ENCODE data around the gene PLEKHA1. TPM values are rescaled to one million over a fixed set of nuclear protein-coding genes. Genes with fewer than 3 reads are reported as not detected.

PLEKHA1 gene
- total RNA-seq, 1 donor from 2014 or later, result 40.2 TPM

DNA sequence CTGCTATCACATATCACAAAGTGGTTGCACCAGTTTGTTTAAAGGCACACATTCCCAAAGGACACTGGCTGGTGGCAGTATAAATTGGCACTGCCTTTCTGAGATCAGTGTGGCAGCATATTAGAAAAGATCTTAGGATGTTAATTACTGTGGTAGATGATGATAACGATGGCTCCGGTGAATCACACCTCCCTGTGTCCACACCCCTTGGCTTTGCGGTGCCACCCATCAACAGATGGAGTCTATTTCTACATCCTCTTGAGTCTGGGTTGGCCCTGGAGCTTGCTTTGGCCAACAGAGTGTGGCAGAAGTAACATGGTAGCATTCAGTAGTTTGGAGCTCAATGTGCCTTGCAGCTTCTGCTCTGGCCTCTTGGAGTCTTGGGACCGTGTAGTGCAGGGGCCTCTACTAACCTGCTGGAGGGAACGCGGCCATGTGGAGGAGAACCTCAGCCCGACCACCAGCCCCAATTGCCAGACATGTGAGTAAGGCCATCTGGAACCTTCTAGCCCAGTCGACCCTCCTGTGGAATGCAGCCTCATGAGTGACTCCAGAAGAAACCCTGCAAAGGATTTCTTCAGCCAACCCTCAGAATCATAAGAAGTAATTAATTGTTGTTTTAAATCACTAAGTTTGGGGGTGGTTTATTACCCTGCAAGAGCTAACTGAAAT is 27.2 kb upstream of the PLEKHA1 start:
- no peak for DNase-seq

DNA sequence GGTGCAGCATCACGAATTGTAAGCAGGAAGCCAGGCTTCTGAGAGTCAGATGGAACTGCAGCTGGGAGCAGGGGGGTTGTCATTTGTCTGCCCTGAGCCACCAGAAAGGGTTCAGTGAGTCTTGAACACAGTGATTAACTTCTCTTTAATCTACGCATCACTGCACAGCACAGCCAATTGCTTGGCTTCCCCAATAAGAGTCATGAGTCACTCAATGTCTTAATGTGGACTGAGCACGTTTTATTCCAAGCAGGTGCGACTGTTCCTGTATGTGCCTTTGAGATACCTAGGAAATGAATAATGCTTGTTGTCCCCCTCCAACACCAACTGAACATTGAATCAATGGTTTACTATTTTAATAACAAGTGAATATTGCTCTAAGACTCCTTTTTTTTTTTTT is 26.0 kb upstream of the PLEKHA1 start:
- DNase-seq, result no peak

DNA sequence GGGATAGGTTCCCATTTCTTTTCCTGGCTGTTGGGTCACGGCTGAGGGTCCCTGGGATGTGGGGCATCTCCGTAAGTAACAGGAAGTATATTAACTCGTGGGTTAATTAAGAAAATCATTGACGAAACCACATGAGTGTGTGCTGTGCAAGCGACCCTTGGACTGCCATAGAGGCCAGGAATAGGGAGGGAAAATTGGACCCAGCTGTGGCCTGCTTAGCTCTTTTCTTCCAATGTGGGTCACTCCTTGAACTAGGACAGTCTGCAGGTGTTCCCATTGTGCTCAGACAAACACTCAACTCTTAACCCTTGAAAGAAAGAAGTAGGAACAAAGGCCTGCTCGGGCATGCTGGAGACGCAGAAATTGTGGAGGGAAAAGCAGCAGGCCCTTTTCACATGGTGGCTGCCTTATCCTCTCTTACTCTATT is 25.6 kb upstream of the PLEKHA1 start:
- no peak for DNase-seq

DNA sequence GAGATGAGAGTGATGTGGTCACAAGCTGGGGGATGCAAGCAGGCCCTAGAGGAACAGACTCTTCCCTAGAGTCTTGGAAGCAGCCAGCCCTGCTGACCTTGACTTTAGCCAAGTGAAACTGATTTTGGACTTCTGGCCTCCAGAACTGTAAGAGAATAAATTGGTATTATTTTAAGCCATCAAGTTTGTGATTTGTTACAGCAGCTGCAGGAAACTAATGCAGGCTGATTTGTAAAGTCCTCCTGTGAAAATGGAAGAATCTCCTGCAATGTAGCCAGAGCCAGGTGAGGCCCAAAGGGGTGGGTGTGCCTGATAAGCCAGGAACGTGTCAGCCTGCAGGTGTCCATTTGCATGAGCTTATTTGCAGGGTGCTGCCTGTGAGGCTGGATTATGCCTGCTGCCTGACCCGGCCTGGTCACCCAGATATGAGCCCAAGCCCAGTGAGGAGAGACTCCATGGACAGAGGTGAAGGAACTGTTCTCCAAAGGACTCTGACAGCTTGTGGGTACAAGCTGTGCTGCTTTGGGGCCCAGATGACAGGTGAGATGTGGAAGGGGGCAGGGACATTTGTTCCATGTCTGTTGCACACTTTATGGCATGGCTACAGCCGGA is 24.6 kb upstream of the PLEKHA1 start:
- DNase-seq, result no peak

DNA sequence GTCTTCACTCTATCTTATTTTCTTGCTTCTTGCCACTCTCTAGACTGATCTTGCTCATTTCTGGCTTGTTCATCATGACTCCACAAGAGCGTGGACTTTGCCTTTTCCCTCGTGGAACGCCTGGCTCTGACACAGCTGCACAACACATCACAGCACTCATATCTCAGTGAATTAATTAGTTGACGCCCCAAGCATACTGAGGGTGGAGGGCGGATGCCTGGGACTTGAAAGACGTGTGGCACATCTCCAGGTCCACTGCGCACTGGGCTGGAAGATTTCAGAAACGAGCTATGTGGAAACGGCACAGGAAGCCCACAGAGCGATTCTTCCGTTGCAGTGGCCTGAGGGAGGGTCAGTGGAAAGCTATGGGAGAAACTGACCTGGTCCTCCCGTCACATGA is 23.6 kb upstream of the PLEKHA1 start:
- no peak for DNase-seq

DNA sequence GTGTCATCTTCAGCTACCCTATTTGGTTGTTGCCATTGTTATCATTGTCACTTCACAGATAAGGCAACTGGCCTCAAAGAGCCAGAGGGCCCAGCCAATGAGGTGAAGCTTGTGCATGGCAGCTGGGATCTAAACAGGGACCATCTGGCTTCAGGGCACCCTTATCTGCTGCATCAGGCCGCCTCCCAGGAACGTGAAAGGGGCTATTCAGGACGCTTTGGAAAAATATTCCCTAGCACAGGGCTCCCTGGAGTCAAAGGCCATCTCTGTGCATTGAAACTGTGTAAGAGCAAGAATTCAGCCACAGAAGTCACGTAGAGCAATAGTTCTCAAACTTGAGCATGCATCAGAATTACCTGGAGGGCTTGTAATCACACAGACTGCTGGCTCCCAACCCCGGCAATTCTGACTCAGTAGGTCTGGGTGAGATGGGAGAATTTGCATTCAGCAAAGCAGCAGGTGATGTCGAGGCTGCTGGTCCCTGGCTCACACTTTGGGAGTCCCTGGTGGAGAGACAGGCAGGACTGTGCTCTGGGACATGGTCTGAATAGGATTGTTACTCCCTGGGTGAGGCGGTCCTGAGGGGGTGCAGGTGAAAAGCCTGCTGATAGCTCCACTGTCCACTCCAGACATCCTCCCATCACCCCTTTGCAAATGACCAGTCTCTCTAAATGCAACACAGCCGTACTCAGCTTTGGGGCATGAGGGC is 21.5 kb upstream of the PLEKHA1 start:
- no peak for DNase-seq

DNA sequence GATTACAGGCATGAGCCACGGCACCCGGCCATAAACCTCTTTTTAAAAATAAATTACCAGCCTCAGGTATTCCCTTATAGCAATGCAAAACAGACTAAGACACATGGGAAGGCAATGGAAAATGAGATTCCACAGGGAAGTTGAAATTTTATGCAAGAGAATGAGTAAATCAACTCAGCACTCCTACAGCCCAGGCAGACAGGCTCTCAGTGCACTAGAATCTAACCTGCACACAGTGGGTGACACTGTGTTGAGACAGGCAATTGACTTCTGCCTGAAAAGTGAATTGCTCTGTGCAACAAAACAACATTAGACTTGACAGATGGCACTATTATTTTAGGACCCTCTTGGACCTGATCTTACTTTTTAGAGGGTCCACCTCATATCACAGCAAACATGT is 20.1 kb upstream of the PLEKHA1 start:
- no peak for DNase-seq

DNA sequence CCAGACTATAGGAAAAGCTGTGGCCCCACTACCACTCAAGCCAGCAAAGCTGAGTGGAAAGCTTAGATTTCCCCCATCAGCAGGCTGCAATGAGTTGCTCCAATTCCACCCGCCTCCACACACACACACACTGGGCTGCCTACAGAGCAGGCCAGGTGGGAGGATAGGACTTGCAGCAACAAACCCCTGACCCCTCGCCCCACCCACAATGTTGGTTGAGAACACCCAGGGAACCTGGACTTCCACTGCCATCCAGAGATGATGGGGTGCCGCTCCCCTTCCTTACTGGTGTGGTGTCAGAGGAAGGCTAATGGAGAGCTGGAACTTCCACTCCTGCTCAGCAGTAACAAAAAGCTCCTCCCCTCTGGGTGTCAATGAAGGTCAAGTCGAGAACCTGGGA is 16.8 kb upstream of the PLEKHA1 start:
- no peak for DNase-seq

DNA sequence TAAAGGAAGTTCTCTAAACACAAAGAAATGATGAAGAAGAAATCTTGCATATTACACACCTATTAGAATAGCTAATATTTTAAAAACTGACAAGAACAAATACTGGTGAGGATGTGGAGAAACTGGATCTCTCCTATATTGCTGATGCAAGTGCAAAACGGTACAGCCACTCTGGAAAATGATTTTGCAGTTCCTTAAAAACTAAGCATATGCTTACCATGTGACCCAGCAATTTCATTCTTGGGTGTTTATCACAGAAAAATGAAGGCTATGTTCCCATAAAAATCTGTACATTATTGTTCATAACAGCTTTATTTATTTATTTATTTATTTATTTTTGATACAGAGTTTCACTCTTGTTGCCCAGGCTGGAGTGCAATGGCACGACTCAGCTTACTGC is 14.9 kb upstream of the PLEKHA1 start:
- DNase-seq, result no peak

DNA sequence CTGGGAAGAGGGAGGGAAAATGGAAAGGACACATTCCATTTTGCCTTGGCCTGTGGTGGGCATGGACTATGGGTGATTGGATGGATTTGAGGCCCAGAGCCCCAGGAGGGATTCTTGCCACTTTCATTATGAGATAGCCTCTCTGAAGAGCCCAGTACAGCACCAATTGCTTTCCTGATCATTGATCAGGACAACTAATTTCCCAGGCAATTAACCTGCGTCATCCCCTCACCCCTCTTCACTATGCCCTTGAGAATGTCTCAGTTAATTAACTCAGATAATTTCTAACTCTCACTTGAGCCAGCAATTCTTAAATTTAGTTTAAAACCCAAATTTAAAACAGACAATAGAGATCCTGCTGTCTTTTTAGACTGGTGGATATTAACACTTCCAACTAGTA is 13.5 kb upstream of the PLEKHA1 start:
- no peak for DNase-seq

DNA sequence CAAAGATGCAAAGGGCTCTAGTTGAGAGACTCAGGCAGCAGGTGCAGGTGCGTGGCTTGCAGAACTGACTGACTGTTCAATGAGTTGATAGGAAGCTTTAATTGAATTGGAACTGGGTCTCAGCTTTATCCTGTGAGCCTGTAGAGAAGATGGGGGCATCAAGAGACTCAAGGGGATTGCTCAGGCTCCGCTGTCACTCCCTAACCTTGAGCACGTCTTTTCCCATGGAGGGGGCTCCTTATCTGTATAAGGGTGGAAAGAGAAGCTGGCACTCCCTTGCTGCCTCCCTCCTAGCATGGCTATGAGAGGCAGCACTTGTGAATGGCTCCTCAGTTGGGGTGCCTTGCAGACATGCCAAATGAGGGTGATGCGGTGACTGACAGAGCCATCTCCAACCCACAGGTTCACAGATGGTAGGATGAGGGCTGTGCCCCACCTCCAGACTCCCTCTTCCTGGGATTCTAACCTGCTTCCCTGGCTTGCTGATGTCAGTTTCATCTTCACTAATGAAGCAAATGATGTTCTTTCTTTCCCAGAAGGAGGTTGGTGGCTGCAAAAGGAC is 12.4 kb upstream of the PLEKHA1 start:
- no peak for DNase-seq

DNA sequence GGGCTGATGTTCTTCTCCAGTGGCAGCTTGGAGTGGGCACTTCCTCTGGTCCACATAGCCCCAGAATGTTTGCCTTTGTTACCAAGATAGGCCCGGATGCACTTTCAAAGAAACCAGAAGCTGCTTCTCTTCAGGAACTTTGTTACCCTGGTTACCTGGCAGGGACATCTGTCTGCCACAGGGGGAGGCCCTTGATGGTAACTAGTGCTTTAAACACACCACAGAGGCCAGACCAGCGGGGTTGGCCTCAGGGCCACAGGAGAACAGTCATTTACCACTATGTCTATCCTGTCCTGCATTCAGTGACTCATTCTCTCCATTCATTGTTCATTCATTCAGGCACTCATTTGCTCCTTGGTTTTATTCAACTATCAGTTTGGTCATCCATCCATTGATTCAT is 11.9 kb upstream of the PLEKHA1 start:
- DNase-seq, result no peak

DNA sequence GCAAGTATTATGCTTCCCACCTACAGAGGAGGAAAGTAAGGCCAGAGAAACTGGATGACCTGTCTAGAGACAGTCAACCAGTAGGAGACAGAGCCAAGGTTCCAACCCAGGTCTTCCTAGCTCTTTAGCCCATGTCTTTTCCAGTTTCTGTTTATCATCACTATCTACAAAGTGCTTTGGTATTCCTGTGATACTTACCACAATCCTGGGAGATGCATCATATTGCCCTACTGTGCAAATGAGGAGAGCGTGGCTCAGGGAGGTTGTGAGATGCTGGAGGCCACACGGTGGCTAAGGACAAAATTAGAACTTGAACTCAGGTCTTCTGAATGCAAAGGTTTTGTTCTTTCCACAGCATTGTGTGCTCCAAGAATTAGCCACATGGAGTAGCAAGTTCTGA is 11.2 kb upstream of the PLEKHA1 start:
- DNase-seq, result no peak

DNA sequence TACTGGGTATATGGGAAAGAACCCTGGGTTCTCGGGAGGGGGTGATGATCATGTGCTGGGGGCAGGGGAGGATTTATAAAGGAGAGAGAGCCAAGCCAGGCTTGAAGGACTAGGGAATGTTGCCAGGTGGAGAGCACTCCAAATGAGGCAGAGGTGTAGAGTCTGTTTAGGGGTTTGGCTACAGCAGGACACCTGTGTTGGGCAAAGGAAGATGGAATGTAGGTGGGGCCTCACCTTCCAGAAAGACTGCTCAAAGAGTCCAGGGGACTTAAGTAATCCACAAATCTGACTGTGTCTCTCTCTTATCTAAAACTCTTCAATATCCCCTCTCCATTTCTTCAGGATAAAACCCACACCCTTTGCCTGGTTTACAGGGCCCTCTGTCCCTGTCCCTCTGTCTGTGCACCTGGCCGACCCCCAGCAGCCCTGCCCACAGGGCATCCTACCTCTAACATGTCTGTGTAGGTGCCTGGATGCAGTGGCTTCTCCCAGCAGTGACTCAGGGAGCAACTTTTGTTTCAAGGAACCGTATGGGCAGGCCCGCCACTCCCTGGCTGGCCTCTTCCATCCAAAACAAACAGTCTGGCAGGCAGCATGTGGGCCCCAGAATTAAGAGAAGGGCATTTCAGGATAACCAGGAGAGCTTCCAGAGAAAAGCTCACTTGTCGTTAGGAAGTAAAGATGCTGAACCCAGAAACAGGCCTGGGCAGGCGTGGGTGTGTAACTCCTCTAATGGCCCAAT is 10.6 kb upstream of the PLEKHA1 start:
- DNase-seq, result no peak

DNA sequence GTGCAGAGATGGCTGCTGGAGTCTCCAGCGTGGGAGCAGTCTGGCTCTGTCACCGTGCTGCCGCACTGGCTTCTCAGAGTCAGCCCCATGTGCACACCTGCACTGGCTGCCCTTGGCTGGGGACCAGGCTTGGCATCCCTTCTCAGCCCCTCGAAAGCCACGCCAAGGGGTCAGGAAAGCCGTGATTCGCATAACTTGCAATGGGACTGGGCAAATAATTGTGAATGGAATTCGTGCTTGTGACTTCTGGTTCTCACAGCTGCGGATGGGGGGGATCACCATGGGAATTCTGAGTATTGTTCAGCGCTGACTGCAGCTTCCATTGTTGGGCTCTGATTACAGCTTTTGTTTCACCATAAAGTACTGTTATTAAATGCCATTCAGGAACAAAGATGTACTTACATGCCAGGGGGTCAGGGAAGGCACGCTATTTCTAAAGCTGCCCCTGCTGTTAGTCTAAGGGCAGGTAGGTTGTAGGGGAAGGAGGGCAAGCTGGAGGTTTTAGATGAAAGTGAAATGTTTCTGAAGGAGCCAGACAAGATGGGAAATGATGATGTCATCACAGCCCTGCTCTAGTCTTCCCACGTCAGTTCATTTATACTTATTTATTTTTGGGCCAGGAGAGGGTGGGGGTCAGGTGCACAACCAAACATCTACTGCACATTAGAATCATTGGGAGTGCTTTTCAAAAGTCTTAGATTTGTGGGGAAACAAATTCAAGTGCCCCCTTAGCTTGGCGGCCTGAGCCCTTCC is 5.8 kb upstream of the PLEKHA1 start:
- peak; percentile 42 for DNase-seq

DNA sequence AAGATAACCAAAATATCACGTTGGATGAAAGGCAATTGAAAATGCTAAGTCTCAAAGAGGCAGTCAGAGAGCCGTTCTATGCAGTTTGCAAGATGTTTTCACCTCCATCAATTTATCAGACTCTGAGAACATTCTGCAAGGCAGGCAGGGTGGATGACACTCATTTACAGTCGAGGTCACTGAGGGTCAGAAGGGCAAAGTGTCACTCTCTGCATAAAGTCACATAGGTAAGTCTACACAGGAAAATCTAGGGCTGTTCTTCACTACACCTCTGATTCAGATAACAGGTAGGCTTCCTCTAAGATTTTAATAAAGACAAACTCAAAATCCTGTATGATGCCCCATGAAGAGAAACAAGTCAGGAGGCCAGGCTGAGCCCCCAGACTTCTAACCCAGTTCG is 1.4 kb upstream of the PLEKHA1 start:
- DNase-seq, result no peak

DNA sequence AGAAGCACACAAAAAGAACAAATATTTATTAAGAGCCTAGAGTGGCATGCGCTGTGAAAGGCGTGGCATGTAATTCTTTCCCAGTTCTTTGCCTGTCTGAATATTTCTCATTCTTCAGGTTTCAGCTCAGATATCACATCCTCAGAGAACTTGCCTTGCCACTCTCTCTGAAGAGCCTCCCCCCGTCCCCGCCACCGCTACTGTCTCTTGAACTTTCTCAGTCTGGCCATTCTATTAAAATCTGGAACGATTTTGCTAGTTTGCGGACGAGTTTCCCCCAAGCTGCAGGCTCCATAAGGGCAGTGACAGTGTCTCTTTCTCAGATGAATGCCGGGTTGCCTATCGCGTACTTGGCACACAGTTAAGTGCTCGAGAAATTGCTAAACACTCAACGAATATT is 787 bp upstream of the PLEKHA1 start:
- peak; percentile 65 for DNase-seq

DNA sequence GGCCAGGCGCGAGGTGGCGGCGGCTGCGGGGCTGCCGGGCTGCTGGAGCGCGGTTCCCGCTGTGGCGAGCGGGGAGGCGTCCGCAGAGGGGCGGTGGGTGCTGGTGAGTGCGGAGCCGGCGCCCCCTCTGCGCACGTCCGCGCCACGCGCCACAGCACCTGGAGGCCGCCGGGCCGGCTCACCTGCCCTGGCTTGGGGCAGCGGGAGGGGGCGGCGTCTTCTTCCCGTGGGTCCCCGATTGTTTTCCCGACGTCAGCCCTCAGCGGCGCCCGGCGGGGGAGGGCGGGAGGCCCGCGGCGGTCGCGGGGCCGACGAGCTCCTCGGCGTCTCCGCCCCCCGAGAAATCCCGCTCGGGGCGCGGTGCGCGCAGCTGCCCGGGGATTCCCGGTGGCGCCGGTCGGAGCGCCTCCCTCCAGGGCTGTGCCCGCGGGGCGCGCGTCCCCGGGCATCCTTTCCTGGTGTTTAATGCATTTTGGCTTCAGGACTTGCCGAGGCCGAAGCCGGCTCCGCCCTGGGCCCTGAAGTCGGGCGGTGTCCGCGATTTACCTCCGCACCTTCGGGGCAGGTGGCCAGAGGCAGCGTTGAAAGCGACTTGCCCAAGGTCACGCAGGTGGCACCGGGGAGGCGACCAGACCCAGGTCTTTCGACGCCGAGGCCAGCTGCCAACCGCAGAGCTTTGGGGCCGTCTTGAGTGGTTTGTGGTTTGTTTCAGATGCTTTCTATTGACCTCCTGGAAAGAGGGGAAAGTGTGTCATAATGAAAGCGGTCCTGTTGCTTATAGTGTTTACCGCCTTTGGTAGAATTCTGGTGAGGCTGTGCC is 561 bp downstream of the PLEKHA1 start:
- peak; percentile 12 for DNase-seq

DNA sequence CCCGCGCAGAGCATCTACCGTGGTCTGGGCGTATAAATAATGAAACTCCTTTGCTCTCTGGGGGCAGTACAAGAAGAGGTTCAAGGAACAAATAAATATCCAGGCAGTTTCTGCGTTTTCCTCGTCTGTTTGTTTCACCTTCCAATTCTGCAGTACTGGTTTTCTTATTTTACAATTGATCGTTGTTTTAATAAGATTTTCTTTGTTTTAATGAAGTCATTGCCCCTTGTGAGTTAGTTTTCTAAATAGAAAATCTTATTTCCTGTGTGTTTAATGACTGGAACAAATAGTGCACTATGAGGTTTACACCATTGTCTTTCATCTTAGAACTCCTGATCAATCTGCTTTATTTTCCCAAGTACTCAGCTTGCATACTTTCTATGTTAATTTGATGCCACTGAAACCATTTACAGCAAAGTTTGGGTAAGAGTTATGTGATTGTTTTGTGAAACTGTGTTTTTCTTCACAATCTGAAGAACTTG is 1.2 kb downstream of the PLEKHA1 start:
- no peak for DNase-seq

DNA sequence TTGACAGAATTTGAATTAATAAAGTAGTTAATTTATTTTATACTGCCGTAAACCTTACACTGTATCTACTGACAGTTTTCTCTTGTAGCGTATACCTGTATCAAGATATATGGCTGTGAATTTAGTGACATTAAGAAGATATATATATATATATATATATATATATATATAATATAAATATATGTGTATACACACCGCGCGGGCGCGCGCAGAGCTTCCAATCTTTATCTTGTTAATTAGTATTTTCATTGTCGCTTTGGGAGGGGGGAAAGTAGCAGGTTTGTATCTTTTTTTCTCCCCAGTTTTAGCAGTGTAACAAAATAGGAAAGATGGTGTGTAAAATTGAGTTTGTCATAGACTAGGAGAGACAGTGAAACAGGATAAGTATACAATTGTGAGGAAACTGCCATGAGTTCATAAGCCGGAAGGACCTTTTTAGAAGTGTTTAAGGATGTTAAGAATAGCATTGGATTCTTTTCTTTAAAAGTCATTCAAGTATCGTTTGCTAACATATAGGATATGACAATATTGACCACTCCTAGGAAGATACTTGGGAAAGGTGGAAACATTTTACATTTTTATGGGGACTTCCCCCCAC is 2.0 kb downstream of the PLEKHA1 start:
- DNase-seq, result no peak

DNA sequence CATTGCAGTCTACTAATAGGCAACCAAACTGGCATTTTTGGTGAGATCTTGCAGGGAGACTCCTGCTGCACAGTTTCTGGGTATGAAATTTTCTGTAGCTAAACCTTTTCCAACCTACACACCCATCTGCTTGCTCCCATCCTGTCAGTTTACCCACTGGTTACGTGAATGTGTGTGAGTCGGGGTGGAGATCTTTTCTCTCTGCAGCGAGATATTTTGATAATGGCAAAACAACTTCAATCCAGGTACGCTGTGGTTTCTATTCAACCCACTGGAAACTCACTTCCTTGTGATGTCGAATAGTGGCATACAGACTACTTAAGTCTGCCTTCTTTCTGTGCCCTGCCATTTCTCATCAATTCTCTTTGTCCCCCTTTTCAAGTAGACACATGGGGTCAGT is 4.5 kb downstream of the PLEKHA1 start:
- DNase-seq, result no peak
